22Rv1 (cell line): ENCODE measurements around the gene UNC79.
"Not testable (repeated sequence)": the region's sequence is repeated elsewhere in the genome, so short reads cannot be mapped to it uniquely, and the experiment has no call there.

Experiments used
- H3K27ac ChIP-seq: fragments of 450-650 bp; 2 replicates; pipeline ENCODE4 v1.5.1; 2017
- ZFX ChIP-seq: fragments of 450-650 bp; IDR thresholded peaks from 2 replicates; pipeline ENCODE4 v1.6.1; 2017; ENCODE audit warnings: antibody characterized with exemption, borderline replicate concordance
- TF ChIP-seq, protein P1 (sequence below): fragments of 450-650 bp; IDR thresholded peaks from 2 replicates; pipeline ENCODE4 v1.5.1; 2017; ENCODE audit warnings: mild to moderate bottlenecking

The UNC79 gene

DNA sequence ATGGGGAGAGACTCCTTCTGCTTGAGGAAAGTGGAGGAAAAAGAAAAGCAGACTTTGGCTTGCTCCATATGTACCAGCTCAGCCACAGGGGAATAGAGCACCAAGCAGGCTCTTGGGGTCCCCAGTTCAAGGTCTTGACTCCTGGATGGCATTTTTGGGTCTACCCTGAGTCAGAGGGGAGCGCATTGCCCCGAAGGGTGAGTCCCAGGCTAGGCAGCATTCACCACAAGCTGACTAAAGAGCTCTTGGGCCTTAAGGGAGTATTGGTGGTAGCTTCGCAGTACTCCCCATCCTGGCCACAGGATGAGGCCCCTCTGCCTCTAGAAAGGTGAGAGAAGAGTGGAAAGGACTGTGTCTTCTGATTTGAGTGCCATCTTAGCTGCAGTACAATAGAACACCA lies 19.8 kb upstream of the UNC79 start:
- H3K27ac ChIP-seq: no peak overlapping the region

DNA sequence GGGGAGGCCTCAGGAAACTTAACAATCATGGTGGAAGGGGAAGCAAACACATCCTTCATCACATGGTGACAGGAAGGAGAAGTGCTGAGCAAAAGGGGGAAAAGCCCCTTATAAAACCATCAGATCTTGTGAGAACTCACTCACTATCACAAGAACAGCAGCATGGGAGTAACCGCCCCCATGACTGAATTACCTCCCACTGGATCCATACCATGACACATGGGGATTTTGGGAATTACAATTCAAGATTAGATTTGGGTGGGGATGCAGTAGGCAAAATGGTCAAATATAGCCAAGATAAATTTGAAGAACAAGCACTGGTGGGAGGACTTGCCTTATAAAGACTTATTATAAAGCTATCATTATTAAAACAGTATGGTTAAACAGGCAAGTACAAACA lies 5.6 kb upstream of the UNC79 start:
- H3K27ac ChIP-seq: not testable (repeated sequence)

More for the DNA sequence above, 19.8 kb upstream of the UNC79 start:
- no peak for TF ChIP-seq ZFX
- TF ChIP-seq, protein P1, sequence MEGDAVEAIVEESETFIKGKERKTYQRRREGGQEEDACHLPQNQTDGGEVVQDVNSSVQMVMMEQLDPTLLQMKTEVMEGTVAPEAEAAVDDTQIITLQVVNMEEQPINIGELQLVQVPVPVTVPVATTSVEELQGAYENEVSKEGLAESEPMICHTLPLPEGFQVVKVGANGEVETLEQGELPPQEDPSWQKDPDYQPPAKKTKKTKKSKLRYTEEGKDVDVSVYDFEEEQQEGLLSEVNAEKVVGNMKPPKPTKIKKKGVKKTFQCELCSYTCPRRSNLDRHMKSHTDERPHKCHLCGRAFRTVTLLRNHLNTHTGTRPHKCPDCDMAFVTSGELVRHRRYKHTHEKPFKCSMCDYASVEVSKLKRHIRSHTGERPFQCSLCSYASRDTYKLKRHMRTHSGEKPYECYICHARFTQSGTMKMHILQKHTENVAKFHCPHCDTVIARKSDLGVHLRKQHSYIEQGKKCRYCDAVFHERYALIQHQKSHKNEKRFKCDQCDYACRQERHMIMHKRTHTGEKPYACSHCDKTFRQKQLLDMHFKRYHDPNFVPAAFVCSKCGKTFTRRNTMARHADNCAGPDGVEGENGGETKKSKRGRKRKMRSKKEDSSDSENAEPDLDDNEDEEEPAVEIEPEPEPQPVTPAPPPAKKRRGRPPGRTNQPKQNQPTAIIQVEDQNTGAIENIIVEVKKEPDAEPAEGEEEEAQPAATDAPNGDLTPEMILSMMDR: no peak

DNA sequence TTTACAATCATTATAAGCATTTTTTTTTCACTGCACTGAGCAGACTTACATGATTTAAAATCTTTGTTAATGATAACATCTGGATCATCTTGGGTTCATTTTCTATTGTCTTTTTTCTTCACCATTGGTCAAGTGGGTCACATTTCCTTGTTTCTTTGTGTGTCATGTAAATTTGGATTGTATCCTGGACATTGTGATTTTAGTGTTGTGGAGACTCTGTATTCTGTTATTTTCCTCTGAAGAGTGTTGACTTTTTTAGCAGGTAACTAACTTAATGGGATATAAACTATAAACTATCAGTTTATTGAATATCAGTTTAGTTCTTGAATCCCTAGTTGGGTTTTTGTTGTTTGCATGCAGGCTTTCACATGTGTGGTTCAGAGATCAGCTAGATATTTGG lies 4.0 kb upstream of the UNC79 start:
- no peak overlapping the region for H3K27ac ChIP-seq
- TF ChIP-seq, protein P1: no peak
- no peak for TF ChIP-seq ZFX

DNA sequence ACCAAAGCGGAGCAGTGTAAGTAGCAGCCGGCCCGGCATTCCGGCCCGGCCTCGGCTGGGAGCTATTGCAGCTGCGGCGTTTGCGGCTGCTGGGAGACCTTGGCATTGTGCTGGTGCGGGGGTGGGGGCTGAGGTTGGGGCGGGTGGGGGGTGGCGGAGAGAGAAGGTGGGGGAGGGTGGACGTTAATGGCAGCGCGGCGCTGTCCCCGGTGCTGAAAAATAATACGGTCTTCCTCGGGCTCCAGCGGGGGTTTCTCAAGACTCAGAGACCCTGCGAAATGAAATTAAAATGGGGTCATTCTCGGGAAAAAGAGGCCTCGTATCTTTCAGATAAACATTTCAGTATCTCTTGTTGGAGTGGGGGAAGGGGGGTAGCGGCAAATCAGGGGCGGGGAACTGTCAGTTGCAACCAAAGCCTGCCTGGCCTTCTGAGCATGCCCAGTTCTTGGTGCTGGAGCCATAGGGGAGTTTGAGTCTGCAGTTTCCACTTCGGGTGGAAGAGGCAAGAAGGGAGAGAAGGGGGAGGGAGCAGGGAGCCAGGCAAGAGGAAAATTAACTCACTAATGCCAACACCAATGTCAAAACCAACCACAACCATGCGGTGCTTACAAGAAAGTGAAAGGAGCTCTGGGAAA lies 414 bp downstream of the UNC79 start:
- TF ChIP-seq ZFX: no peak
- TF ChIP-seq, protein P1: no peak
- H3K27ac ChIP-seq: peak overlapping the region; percentile 75

DNA sequence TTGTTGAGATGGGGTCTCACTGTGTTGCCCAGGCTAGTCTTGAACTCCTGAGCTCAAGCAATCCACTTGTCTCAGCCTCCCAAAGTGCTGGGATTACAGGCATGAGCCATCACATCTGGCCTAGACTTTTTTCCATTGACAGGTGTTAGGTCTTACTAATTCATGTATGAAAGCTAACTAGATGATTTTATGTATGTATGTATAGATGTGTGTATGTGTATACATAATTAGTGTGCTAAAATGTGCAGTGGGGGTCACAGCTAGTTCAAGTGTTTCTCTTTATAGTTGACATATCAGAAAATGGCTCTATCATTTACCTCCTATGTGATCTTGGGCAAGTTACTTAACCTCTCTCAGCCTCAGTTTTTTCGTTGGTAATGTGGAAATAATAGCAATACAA lies 23.5 kb downstream of the UNC79 start:
- TF ChIP-seq, protein P1: no peak
- TF ChIP-seq ZFX: no peak
- H3K27ac ChIP-seq: no peak overlapping the region

DNA sequence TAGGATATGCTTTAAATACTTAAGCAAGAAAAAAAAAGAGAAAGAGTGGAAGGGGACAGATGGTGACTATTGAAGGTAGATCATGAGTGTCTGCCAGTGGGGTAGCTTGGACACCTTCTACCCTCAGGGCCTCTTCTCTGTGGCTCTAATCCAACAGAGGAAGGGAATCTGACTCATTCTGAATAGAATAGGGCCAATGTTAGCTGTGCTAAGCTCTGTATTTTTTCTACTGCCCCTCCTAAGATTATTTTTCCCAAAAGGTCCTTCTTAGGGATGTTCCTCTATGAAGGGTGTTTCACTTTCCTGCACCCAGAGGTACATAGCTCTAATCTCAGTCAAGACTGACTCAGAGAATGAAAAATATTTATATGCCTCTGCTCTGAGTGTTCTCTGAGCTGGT lies 25.6 kb downstream of the UNC79 start:
- TF ChIP-seq, protein P1: no peak
- no peak for TF ChIP-seq ZFX
- no peak overlapping the region for H3K27ac ChIP-seq

DNA sequence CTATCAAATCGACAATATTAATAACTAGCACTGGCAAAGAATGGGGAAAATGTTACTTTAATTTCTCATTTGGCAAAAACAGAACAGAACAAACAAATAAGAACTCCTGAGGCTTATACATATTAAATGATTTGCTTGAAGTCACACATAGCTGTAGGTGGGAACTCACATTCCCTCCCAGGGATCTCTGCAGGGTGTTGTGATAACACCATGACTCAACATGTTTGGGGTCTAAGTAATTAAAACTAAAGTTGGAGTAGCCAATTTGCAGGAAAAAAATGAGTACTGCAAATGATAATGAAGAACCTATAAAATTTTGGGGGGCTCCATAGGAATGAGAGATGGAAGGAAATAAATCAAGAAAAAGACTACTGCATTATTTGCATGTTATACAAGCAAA lies 27.5 kb downstream of the UNC79 start:
- H3K27ac ChIP-seq: no peak overlapping the region
- TF ChIP-seq ZFX: no peak
- TF ChIP-seq, protein P1: no peak

DNA sequence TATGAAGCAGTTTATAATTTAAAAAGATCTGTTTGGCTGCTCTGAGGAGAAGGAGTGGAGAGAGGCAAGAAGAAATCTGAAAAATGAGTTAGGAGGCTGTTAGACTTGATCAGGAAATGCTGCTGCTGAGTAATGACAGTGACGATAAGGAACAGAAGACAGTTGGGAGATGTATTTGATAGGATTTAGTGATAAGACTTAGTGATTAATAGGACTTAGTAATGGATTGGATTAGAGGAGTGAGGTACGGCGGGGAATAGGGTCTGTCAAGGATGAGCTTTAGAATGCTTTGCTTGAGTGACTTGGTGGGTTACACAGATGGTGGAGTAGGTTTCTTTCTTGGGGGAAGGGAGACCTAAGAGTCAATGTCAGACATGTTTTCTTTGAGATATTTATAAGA lies 31.7 kb downstream of the UNC79 start:
- H3K27ac ChIP-seq: no peak overlapping the region
- TF ChIP-seq, protein P1: no peak
- no peak for TF ChIP-seq ZFX
